Measurements from ENCODE around the gene MAN2C1.

GRCh38 chr15:75352186-75353080, 16.0 kb downstream of the MAN2C1 start:
- no peak for TF ChIP-seq POLR2AphosphoS5 (IDR thresholded peaks at IDR 0.05; ENCODE audit: low read depth, low read length)
- no peak for TF ChIP-seq REST (IDR thresholded peaks at IDR 0.05; ENCODE audit: insufficient read depth in 1 of 2, low read depth in 2 of 2, low read length in 2 of 2)
- no peak for TF ChIP-seq TAF1 (IDR thresholded peaks at IDR 0.05; ENCODE audit: borderline replicate concordance, insufficient read depth, low read length)
- no peak for TF ChIP-seq SIN3A (IDR thresholded peaks at IDR 0.05; ENCODE audit: borderline replicate concordance, insufficient read depth, low read length)
- TF ChIP-seq FOXP2 (optimal IDR thresholded peaks at IDR 0.05; ENCODE audit: borderline replicate concordance, extremely low read depth, extremely low read length, insufficient read depth) = no peak

All from PFSK-1 (cell line).